Inflammatory macrophage (primary cell): ENCODE measurements around the gene OR10V1.
"Not testable (repeated sequence)": the region's sequence is repeated elsewhere in the genome, so short reads cannot be mapped to it uniquely, and the experiment has no call there.

Experiments
- DNase-seq, 2 donors: peaks; one replicate each; pipeline ENCODE4 v3.0.0-alpha.2; 2020 to 2022

Gene OR10V1

GRCh38 chr11:59710136-59710847, 3.4 kb downstream of the OR10V1 start:
- DNase-seq = no peak

DNA sequence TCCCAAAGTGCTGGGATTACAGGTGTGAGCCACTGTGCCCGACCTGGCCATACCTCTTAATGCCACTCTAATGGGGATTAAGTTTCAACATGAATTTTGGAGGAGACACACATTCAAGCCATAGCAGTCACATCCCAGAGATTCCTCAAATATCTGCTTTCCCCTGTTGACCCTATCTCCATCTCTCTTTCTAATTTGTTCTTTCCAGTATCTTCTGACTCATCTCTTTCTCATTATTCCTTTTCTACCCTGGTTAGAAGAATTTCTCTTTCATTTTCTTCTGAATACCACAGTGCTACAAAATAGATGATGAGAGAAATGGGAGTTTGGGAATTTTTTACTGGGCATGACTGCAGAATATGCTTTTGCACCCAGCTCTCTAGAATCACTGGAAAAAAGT, 5.1 kb downstream of the OR10V1 start:
- no peak for DNase-seq

GRCh38 chr11:59707371-59707770, 6.3 kb downstream of the OR10V1 start:
- no peak for DNase-seq

GRCh38 chr11:59706518-59707285, 6.9 kb downstream of the OR10V1 start:
- no peak for DNase-seq

- DNase-seq = no peak
These were observed 8.4 kb downstream of the OR10V1 start for GRCh38 chr11:59705294-59705693.

DNA sequence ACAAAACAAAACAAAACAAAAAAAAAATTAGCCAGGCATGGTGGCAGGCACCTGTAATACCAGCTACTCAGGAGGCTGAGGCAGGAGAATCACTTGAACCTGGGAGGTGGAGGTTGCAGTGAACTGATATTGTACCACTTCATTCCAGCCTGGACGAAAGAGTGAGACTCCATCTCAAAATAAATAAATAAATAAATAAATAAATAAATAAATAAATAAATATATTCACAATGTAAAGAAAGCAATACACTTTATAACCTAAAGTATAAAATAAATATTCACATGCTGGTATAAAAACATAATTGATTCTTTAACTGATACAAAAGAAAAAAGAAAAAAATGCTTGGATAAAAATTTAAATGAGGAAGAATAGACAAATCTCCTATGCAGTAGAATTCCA, 10.1 kb downstream of the OR10V1 start:
- DNase-seq = not testable (repeated sequence)

DNA sequence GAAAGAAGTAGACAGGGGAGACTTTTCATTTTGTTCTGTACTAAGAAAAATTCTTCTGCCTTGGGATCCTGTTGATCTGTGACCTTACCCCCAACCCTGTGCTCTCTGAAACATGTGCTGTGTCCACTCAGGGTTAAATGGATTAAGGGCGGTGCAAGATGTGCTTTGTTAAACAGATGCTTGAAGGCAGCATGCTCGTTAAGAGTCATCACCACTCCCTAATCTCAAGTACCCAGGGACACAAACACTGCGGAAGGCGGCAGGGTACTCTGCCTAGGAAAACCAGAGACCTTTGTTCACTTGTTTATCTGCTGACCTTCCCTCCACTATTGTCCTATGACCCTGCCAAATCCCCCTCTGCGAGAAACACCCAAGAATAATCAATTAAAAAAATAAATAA, 13.5 kb downstream of the OR10V1 start:
- DNase-seq = not testable (repeated sequence)

- DNase-seq = peak in 1 of 2 donors; percentile 11
These were observed 15.1 kb downstream of the OR10V1 start for GRCh38 chr11:59698506-59698905.

- DNase-seq = no peak
These were observed 20.7 kb downstream of the OR10V1 start for GRCh38 chr11:59692915-59693314.

DNA sequence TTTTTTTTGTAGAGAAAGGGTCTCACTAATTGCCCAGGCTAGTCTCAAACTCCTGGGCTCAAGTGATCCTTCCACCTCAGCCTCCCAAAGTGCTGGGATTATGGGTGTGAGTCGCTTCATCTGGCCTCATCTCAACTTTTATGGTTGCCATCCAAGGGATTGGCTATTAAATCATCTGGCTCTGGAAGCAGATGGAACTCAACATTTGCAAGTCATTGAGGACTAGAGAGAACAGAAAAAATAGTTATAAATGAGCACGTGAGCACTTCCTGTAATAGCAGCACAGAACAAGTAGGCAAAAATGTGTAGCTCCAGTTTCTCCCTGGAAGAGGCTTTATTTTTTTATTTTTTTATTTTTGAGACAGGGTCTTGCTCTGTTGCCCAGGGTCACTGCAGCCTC, 22.5 kb downstream of the OR10V1 start:
- DNase-seq = peak in 1 of 2 donors; percentile 35

GRCh38 chr11:59689015-59689414, 24.6 kb downstream of the OR10V1 start:
- DNase-seq = no peak

GRCh38 chr11:59681260-59681725, 32.4 kb downstream of the OR10V1 start:
- not testable (repeated sequence) for DNase-seq

DNA sequence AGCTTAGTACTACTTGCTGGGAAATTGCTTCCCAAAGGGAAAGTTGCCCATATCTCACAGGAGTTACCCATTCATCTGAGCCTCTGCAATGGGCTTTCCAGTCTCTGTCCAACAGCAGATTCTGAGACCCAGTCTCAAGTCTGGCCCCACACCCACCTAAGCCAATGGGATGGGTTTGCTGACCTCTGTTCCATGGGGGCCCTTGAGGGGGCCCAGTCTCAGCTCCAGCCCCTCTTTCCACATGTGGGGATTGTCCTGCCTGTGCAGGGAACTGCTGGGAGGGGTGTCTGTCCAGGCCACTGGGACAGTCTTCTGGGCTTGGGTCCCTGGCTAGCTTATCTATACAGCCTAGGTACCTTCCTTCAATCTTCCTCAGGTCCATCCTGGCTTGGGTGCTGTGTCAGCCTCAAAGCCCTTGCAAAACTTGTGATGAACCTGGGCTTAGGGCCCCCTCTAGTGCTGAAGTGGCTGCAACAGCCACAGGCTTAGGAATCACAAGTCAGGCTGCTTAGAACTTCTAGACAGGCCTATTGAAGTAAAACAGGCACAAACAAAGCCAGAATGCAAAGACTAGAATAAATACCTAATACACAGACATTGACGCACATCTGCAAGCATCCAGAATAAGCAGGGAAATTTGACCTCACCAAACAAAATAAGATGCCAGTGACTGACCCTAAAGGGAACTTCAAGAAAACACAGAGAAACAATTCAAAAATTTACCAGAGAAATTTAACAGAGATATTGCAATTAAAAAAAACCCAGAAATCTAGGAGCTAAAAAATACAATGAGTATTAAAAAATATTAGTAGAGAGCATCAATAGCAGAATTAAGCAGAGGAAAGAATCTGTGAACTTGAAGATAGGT, 33.1 kb downstream of the OR10V1 start:
- peak; percentile 78 to 84 for DNase-seq

DNA sequence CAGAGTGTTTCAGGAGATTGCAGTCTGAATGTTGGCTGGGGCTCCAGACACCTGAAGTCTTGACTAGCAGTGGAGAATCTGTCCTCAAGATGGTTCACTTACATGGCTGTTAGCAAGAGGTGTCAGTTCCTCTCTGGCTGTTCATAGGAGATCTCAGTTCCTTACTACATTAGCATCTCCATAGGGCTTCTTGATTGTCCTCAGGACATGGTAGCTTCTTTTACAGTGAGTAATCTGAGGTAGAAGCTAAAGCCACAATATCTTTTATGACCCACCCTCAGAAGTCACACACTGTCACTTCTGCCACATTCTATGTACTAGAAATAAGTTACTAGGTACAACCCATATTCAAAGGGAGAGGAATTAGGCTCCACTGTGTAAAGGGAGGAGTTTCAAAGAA, 34.3 kb downstream of the OR10V1 start:
- no peak for DNase-seq

GRCh38 chr11:59678813-59679165, 34.9 kb downstream of the OR10V1 start:
- no peak for DNase-seq

- DNase-seq = no peak
These were observed 35.4 kb downstream of the OR10V1 start for GRCh38 chr11:59678118-59678812.

GRCh38 chr11:59676205-59676604, 37.4 kb downstream of the OR10V1 start:
- DNase-seq = no peak

- no peak for DNase-seq
These were observed 39.4 kb downstream of the OR10V1 start for GRCh38 chr11:59674291-59674690.

GRCh38 chr11:59673291-59673690, 40.4 kb downstream of the OR10V1 start:
- DNase-seq = no peak

GRCh38 chr11:59671471-59671870, 42.2 kb downstream of the OR10V1 start:
- peak; percentile 35 to 68 for DNase-seq

DNA sequence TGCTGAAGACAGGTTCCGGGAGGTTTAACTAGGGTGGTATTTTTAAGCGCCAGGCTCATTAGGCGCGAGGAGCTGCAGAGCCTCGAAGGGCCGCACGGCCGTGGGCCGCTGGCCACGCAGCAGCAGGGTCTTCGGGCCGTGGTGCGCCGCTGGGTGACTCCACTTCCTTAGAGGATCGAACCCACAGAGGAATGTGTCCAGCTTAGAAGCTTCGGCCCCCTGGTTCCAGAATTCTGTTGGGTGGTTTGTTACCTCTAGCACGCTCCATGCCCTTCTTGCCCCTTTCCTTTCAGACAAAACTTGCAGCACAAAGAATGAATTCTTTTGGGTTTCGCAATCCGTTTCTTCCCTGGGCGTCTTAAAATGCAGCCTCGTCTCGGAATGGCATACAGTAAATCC, 44.0 kb downstream of the OR10V1 start:
- DNase-seq = peak; percentile 40 to 58

- DNase-seq = peak; percentile 99 to 100
These were observed 44.6 kb downstream of the OR10V1 start, which contains the start of gene PATL1 for GRCh38 chr11:59668950-59669610. TSS of gene PATL1 (minus strand) at chr11:59669037. CDS start at chr11:59668895, 142 bp downstream.
